ENCODE measurements around the gene UBA1. TPM values are rescaled to one million over a fixed set of nuclear protein-coding genes. Genes with fewer than 3 reads are reported as not detected.
A peak's percentile ranks its signal among the peaks of the same experiment; 100 is the strongest.

Gene UBA1
- total RNA-seq, 4 donors from 2014 or later, result 114 to 203 (median 146) TPM

DNA sequence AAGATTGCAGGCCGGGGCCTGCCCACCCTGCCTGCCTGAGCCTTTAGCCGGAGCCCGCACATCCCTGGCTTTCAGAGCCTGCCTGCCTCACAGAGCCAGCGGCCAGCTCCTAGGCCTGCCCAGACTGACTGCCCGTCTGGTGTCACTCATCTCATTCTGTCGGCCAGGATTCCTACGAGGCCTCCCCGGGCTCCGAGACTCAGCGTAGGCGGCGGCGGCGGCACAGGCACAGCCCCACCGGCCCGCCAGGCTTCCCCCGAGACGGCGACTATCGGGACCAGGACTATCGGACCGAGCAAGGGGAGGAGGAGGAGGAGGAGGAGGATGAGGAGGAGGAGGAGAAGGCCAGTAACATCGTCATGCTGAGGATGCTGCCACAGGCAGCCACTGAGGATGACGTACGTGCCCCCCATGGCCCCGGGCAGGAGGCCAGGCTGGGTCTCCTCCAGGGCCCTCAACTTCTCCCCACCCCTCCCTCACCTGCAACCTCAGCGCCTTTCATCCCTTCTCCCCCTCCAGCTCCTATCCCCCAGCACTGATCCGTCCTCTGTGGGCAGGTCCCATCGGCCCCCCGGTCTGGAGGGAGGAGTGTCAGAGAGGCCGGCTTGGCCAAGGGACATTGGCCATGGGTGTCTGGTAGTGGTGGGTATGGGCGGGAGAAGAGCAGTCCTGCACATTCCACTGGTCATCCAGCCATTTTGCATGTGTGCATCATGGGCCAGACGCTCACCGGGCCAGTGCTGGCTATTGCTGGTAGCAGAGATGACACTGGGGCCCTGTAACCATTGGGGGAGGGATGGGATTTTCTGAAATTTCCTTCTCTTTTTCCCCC lies 22.6 kb upstream of the UBA1 start:
- H3K9me3 ChIP-seq, result no peaks in the 10 kb centered on the region
- no peaks in the 10 kb centered on the region for H3K27me3 ChIP-seq
- H3K4me3 ChIP-seq, result no peak overlapping the region
- H3K4me1 ChIP-seq, result no peaks in the 10 kb centered on the region
- no peak overlapping the region for H3K27ac ChIP-seq
- H3K36me3 ChIP-seq, result peaks cover 0 to 52% (median 0%) of the 10 kb centered on the region in 3 donors
- DNase-seq, result peak in 1 of 3 donors; percentile 38
- no peak for TF ChIP-seq POLR2A (IDR thresholded peaks at IDR 0.05)
- TF ChIP-seq, protein P1, sequence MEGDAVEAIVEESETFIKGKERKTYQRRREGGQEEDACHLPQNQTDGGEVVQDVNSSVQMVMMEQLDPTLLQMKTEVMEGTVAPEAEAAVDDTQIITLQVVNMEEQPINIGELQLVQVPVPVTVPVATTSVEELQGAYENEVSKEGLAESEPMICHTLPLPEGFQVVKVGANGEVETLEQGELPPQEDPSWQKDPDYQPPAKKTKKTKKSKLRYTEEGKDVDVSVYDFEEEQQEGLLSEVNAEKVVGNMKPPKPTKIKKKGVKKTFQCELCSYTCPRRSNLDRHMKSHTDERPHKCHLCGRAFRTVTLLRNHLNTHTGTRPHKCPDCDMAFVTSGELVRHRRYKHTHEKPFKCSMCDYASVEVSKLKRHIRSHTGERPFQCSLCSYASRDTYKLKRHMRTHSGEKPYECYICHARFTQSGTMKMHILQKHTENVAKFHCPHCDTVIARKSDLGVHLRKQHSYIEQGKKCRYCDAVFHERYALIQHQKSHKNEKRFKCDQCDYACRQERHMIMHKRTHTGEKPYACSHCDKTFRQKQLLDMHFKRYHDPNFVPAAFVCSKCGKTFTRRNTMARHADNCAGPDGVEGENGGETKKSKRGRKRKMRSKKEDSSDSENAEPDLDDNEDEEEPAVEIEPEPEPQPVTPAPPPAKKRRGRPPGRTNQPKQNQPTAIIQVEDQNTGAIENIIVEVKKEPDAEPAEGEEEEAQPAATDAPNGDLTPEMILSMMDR (IDR thresholded peaks at IDR 0.05), result no peak

DNA sequence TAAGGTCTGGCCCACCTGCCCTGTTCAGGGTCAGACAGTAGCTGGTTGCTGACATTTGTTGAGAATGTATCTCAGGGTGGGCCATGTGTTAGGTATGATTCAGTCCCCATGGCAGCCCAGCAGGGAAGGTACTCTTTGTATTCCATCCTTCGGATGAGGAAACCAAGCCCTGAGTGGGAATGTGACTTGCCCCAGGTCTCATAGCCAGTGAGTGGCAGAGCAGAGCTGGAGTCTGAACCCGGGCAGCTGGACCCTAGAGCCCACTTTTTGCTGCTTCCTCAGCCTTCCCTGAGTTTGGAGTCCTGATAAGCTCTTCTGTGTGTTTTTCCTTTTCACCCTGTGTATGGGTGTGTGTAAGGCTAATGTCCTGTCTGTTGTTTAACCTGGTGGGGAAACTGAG lies 21.6 kb upstream of the UBA1 start:
- peaks cover 0 to 60% (median 0%) of the 10 kb centered on the region in 3 donors for H3K36me3 ChIP-seq
- no peaks in the 10 kb centered on the region for H3K4me1 ChIP-seq
- H3K27me3 ChIP-seq, result no peaks in the 10 kb centered on the region
- no peak overlapping the region for H3K27ac ChIP-seq
- TF ChIP-seq, protein P1 (IDR thresholded peaks at IDR 0.05), result no peak
- TF ChIP-seq POLR2A (IDR thresholded peaks at IDR 0.05), result no peak
- DNase-seq, result peak in 1 of 3 donors; percentile 32
- H3K9me3 ChIP-seq, result no peaks in the 10 kb centered on the region
- H3K4me3 ChIP-seq, result no peak overlapping the region

DNA sequence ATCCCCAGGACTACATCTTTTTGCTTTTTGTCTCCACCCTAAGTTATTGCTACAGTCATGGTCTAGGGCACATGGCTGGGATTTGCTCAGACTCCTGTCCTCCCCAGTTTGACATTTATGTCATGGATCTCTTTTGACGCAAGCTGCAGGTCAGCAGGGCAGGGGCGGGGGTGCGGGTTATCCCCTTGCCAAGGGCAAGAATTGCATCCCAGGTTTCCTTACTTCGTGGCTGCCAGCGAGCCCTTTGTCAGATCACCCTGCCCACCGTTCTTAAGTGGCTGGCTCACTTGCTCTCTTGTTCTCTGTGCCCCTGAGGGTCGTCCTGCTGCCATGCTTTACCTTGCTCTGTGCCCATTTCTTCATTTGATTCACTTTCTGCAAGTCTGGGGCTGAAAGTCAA lies 21.1 kb upstream of the UBA1 start:
- peak in 1 of 3 donors; percentile 21 for DNase-seq
- Histone ChIP-seq H3K9me3 (no peaks in the 10 kb centered on the region), H3K36me3 (peaks cover 0 to 65% (median 0%) of the 10 kb centered on the region in 3 donors), H3K4me3 (no peak overlapping the region), H3K27me3 (no peaks in the 10 kb centered on the region), H3K27ac (no peak overlapping the region), H3K4me1 (no peaks in the 10 kb centered on the region)
- TF ChIP-seq, protein P1 (IDR thresholded peaks at IDR 0.05), result no peak
- no peak for TF ChIP-seq POLR2A (IDR thresholded peaks at IDR 0.05)

DNA sequence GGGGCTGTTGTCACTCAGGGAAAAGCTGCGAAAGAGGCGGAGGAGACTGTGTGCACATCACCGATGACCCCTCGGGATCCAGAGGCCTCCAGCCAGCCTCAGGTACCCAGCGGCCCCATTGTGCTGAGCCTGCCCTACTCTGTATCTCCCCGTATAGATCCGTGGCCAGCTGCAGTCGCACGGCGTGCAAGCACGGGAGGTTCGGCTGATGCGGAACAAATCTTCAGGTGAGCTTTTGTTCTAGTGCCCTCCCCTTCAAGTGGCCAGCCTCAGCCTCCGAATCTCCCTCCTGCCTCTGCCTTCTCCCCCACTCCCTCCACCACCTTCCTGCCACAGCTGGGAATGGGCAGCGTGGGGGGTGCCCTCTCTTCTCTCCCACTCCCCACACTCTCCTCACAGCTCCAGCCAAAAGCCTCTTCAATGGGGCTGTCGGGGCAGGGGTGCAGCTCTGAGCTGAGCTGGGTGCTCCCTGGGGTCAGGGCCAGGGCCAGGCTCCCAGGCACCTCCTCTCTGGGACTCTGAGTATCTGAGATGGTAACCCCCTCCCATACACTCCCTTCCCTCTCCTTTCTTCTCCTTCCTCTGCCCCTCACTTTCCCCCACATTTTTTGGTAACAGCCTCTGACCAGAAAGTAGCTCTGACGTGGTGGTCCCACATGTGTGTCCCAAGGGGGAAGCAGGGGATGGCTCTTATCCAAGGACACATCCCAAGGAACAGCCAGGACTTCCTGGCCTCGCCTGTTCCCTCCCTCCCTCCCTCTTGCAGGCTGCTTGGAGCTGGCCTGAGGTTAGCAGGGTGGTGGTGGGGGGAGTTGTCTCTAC lies 20.4 kb upstream of the UBA1 start:
- H3K4me3 ChIP-seq, result no peak overlapping the region
- DNase-seq, result peak in 1 of 3 donors; percentile 32
- no peaks in the 10 kb centered on the region for H3K9me3 ChIP-seq
- no peaks in the 10 kb centered on the region for H3K4me1 ChIP-seq
- H3K27me3 ChIP-seq, result no peaks in the 10 kb centered on the region
- peaks cover 0 to 72% (median 0%) of the 10 kb centered on the region in 3 donors for H3K36me3 ChIP-seq
- no peak overlapping the region for H3K27ac ChIP-seq
- TF ChIP-seq, protein P1 (IDR thresholded peaks at IDR 0.05), result no peak
- TF ChIP-seq POLR2A (IDR thresholded peaks at IDR 0.05), result no peak

DNA sequence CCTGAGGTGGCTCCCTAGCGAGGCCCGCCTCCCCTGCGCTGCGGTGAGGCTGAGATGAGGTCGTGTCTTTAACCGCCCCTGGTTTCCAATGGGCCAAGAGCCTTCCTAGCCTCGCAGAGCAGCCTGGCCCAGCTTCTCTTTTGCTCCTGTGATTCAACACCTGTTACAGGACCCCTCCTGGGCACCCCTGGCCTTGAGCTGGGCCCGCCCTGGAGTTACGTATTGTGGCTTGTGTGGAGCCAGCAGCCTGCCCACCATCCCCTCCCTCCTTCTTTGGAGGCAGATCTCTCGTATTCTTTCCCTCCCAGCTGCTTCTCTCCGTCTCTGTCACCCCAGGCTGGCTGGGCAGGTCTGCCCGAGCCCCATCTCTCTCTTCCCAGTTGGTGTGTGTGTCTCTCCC lies 19.3 kb upstream of the UBA1 start:
- Histone ChIP-seq H3K27me3 (no peaks in the 10 kb centered on the region), H3K36me3 (peaks cover 0 to 75% (median 0%) of the 10 kb centered on the region in 3 donors), H3K27ac (no peak overlapping the region), H3K9me3 (no peaks in the 10 kb centered on the region), H3K4me3 (no peak overlapping the region), H3K4me1 (no peaks in the 10 kb centered on the region)
- DNase-seq, result peak in 1 of 3 donors; percentile 27
- TF ChIP-seq, protein P1 (IDR thresholded peaks at IDR 0.05), result no peak
- TF ChIP-seq POLR2A (IDR thresholded peaks at IDR 0.05), result no peak
